H9 (cell line): Measurements from ENCODE around the gene FOXJ3. TPM values are rescaled to one million over a fixed set of nuclear protein-coding genes. Genes with fewer than 3 reads are reported as not detected.

Experiments
- DNase-seq: peaks from one replicate; pipeline ENCODE4 v3.0.0-alpha.2; 2017
- H2AFZ ChIP-seq: one replicate; pipeline ENCODE4 v1.6.1; 2013; ENCODE audit warnings: mild to moderate bottlenecking, low read length, control low read depth, moderate library complexity
- H2AK5ac ChIP-seq: 2 replicates; pipeline ENCODE4 v1.6.1; 2013; ENCODE audit warnings: low read length, control low read depth, mixed read lengths; ENCODE audit not compliant: insufficient read length
- H2BK120ac ChIP-seq: one replicate; pipeline ENCODE4 v1.6.1; 2013; ENCODE audit warnings: low read depth, mild to moderate bottlenecking, low read length, control low read depth, inconsistent platforms; ENCODE audit not compliant: poor library complexity, severe bottlenecking
- H2BK12ac ChIP-seq: 2 replicates; pipeline ENCODE4 v1.6.1; 2013; ENCODE audit warnings: low read length, control low read depth, mixed read lengths, low read depth; ENCODE audit not compliant: insufficient read length
- H2BK15ac ChIP-seq: 2 replicates; pipeline ENCODE4 v1.6.1; 2013; ENCODE audit warnings: low read depth, low read length, control low read depth
- H2BK20ac ChIP-seq: one replicate; pipeline ENCODE4 v1.6.1; 2013; ENCODE audit warnings: low read depth, mild to moderate bottlenecking, low read length, control low read depth, inconsistent platforms; ENCODE audit not compliant: poor library complexity, severe bottlenecking
- H2BK5ac ChIP-seq: 2 replicates; pipeline ENCODE4 v1.6.1; 2013; ENCODE audit warnings: low read length, control low read depth, mixed read lengths; ENCODE audit not compliant: insufficient read length
- H3K14ac ChIP-seq: 2 replicates; pipeline ENCODE4 v1.6.1; 2013; ENCODE audit warnings: low read length, control low read depth; ENCODE audit not compliant: insufficient read depth
- H3K18ac ChIP-seq: 2 replicates; pipeline ENCODE4 v1.6.1; 2013; ENCODE audit warnings: low read depth, mild to moderate bottlenecking, mixed read lengths, low read length, control low read depth; ENCODE audit not compliant: insufficient read length
- H3K23ac ChIP-seq: 2 replicates; pipeline ENCODE4 v1.6.1; 2013; ENCODE audit warnings: low read length, control low read depth, mixed read lengths, low read depth; ENCODE audit not compliant: insufficient read length
- H3K23me2 ChIP-seq: 2 replicates; pipeline ENCODE4 v1.6.1; 2013; ENCODE audit warnings: low read depth, mild to moderate bottlenecking, mixed read lengths, low read length, control low read depth; ENCODE audit not compliant: insufficient read length, poor library complexity, severe bottlenecking
- H3K27ac ChIP-seq: 2 replicates; pipeline ENCODE4 v1.5.1; 2013; ENCODE audit warnings: low read length, control low read depth, mixed read lengths, low read depth; ENCODE audit not compliant: insufficient read length
- H3K27me3 ChIP-seq: 2 replicates; pipeline ENCODE4 v1.6.1; 2013; ENCODE audit warnings: low read length, control low read depth, inconsistent platforms; ENCODE audit not compliant: insufficient read depth
- H3K4ac ChIP-seq: 2 replicates; pipeline ENCODE4 v1.6.1; 2013; ENCODE audit warnings: low read depth, mild to moderate bottlenecking, control low read depth, inconsistent platforms, low read length, moderate library complexity
- H3K4me1 ChIP-seq: 2 replicates; pipeline ENCODE4 v1.6.1; 2013; ENCODE audit warnings: low read length, control low read depth, inconsistent platforms; ENCODE audit not compliant: insufficient read depth
- H3K4me2 ChIP-seq: 2 replicates; pipeline ENCODE4 v1.6.1; 2013; ENCODE audit warnings: low read length, control low read depth, mixed read lengths; ENCODE audit not compliant: insufficient read length, insufficient read depth
- H3K56ac ChIP-seq: 2 replicates; pipeline ENCODE4 v1.6.1; 2013; ENCODE audit warnings: low read depth, mild to moderate bottlenecking, mixed read lengths, low read length, control low read depth; ENCODE audit not compliant: insufficient read length
- H3K79me1 ChIP-seq: 2 replicates; pipeline ENCODE4 v1.6.1; 2013; ENCODE audit warnings: low read depth, mild to moderate bottlenecking, moderate library complexity, low read length, control low read depth, inconsistent platforms; ENCODE audit not compliant: insufficient read depth, poor library complexity, severe bottlenecking
- H3K79me2 ChIP-seq: 2 replicates; pipeline ENCODE4 v1.6.1; 2013; ENCODE audit warnings: low read length, control low read depth, inconsistent platforms; ENCODE audit not compliant: insufficient read depth
- H3K9ac ChIP-seq: 2 replicates; pipeline ENCODE4 v1.6.1; 2013; ENCODE audit warnings: low read length, control low read depth, mixed read lengths; ENCODE audit not compliant: insufficient read length; ENCODE audit errors: extremely low read depth
- H3K9me3 ChIP-seq: one replicate; pipeline ENCODE4 v1.6.1; 2013; ENCODE audit warnings: low read depth, low read length, inconsistent platforms; ENCODE audit not compliant: control insufficient read depth
- H3T11ph ChIP-seq: one replicate; pipeline ENCODE4 v1.6.1; 2013; ENCODE audit warnings: mild to moderate bottlenecking, low read length, control low read depth, inconsistent platforms
- H4K20me1 ChIP-seq: one replicate; pipeline ENCODE4 v1.6.1; 2013; ENCODE audit not compliant: control insufficient read depth, insufficient read length, insufficient read depth
- H4K5ac ChIP-seq: 2 replicates; pipeline ENCODE4 v1.6.1; 2013; ENCODE audit warnings: low read depth, mild to moderate bottlenecking, mixed read lengths, low read length, control low read depth; ENCODE audit not compliant: insufficient read length
- H4K8ac ChIP-seq: replicated peaks from 2 replicates; pipeline ENCODE4 v1.6.1; 2013; ENCODE audit warnings: low read length, control low read depth, mixed read lengths, low read depth; ENCODE audit not compliant: insufficient read length
- H4K91ac ChIP-seq: 2 replicates; pipeline ENCODE4 v1.6.1; 2013; ENCODE audit warnings: low read depth, mild to moderate bottlenecking, moderate library complexity, mixed read lengths, low read length, control low read depth; ENCODE audit not compliant: insufficient read length
- H3K27ac Mint-ChIP-seq, 3 experiments: 2 replicates in 2 of 3; 3 replicates in 1 of 3; pipeline ENCODE4 v1.8.0; 2020 to 2021; ENCODE audit warnings: mixed read lengths in 3 of 3, mild to moderate bottlenecking in 1 of 3, moderate library complexity in 1 of 3
- H3K27me3 Mint-ChIP-seq: 2 replicates; pipeline ENCODE4 v1.8.0; 2021; ENCODE audit warnings: low read depth, mild to moderate bottlenecking, moderate library complexity, mixed read lengths
- H3K36me3 Mint-ChIP-seq, 3 experiments: 2 replicates in 2 of 3; 3 replicates in 1 of 3; pipeline ENCODE4 v1.8.0; 2020 to 2021; ENCODE audit warnings: low read depth in 3 of 3, mixed read lengths in 3 of 3; ENCODE audit not compliant: insufficient read depth in 1 of 3
- H3K4me1 Mint-ChIP-seq, 2 experiments: 2 replicates each; pipeline ENCODE4 v1.8.0; 2020; ENCODE audit warnings: mixed read lengths in 2 of 2
- H3K4me3 Mint-ChIP-seq, 2 experiments: 2 replicates in 1 of 2; 3 replicates in 1 of 2; pipeline ENCODE4 v1.8.0; 2020 to 2021; ENCODE audit warnings: mild to moderate bottlenecking in 2 of 2, mixed read lengths in 2 of 2, moderate library complexity in 1 of 2
- H3K9me3 Mint-ChIP-seq, 2 experiments: 2 replicates in 1 of 2; 3 replicates in 1 of 2; pipeline ENCODE4 v1.8.0; 2020; ENCODE audit warnings: mild to moderate bottlenecking in 2 of 2, mixed read lengths in 2 of 2, moderate library complexity in 1 of 2
- WGBS: extraction: QIAGEN DNeasy Blood & Tissue Kit; methylation state at CpG from one replicate; pipeline ENCODE4 v1.1.7; 2013; ENCODE audit warnings: missing lambda C conversion rate, low lambda C conversion rate, mixed read lengths; ENCODE audit not compliant: insufficient read length; ENCODE audit errors: extremely low coverage; 5-methylcytosine and 5-hydroxymethylcytosine counted together
- total RNA-seq: library from RNA; stranded (reverse); gene quantifications from 2 replicates; pipeline ENCODE4 v1.2.1, GENCODE V29; 2021
- TF ChIP-seq, protein P1 (sequence below): fragments of 200-600 bp; sonication (generic); conservative IDR thresholded peaks from 3 replicates; pipeline ENCODE4 v1.8.0; 2021; ENCODE audit warnings: antibody characterized with exemption, mild to moderate bottlenecking

FOXJ3 gene
- total RNA-seq, 1 experiment from 2014 or later: 49.9 TPM

DNA sequence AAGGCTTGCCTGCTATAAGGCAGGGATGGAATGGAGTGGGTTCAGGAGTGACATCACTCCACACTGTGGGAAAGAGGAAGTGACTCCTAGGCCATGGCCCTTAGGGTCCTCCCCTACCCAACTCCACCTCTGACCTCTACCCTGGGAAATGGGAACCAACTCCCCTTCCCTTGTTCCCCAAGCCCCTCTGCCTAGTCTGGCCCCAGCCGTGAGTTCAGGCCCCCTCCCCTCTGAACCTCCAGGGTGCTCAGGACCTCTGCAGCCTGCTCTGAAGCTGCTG lies 166.7 kb downstream of the FOXJ3 start:
- TF ChIP-seq, protein P1, sequence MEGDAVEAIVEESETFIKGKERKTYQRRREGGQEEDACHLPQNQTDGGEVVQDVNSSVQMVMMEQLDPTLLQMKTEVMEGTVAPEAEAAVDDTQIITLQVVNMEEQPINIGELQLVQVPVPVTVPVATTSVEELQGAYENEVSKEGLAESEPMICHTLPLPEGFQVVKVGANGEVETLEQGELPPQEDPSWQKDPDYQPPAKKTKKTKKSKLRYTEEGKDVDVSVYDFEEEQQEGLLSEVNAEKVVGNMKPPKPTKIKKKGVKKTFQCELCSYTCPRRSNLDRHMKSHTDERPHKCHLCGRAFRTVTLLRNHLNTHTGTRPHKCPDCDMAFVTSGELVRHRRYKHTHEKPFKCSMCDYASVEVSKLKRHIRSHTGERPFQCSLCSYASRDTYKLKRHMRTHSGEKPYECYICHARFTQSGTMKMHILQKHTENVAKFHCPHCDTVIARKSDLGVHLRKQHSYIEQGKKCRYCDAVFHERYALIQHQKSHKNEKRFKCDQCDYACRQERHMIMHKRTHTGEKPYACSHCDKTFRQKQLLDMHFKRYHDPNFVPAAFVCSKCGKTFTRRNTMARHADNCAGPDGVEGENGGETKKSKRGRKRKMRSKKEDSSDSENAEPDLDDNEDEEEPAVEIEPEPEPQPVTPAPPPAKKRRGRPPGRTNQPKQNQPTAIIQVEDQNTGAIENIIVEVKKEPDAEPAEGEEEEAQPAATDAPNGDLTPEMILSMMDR: no peak
- peaks cover 12 to 15% of the 10 kb centered on the region in 2 experiments for H3K4me1 Mint-ChIP-seq
- WGBS: no CpG with 5 or more reads among the region's 1 CpG

More for the DNA sequence above, 166.7 kb downstream of the FOXJ3 start:
- no peak overlapping the region for H2AFZ ChIP-seq
- no peak overlapping the region for H3K27ac ChIP-seq
- no peak overlapping the region for H3K23ac ChIP-seq
- H3K56ac ChIP-seq: no peak overlapping the region
- no peak overlapping the region for H3K4me2 ChIP-seq
- Mint-ChIP-seq H3K27ac (peak overlapping the region in 1 of 3 experiments; percentile 23; a peak in 1 of 7 replicates), H3K4me3 (no peak overlapping the region), H3K36me3 (no peaks in the 10 kb centered on the region), H3K9me3 (no peaks in the 10 kb centered on the region; a peak in 2 of 5 replicates), H3K27me3 (no peaks in the 10 kb centered on the region)
- H3T11ph ChIP-seq: no peak overlapping the region
- no peak for DNase-seq
- H2BK15ac ChIP-seq: no peak overlapping the region
- H4K5ac ChIP-seq: no peak overlapping the region
- H2BK20ac ChIP-seq: no peak overlapping the region
- no peak overlapping the region for H2AK5ac ChIP-seq
- H3K23me2 ChIP-seq: no peaks in the 10 kb centered on the region
- H3K79me2 ChIP-seq: no peaks in the 10 kb centered on the region
- no peak overlapping the region for H3K9ac ChIP-seq
- no peak overlapping the region for H2BK12ac ChIP-seq
- no peaks in the 10 kb centered on the region for H4K20me1 ChIP-seq
- H3K9me3 ChIP-seq: no peaks in the 10 kb centered on the region
- H3K4ac ChIP-seq: no peak overlapping the region
- no peak overlapping the region for H2BK120ac ChIP-seq
- H4K8ac ChIP-seq: no peak overlapping the region
- no peaks in the 10 kb centered on the region for H3K27me3 ChIP-seq
- no peak overlapping the region for H3K18ac ChIP-seq
- H3K4me1 ChIP-seq: no peaks in the 10 kb centered on the region; the same call in 1 of the 2 replicates
- no peak overlapping the region for H2BK5ac ChIP-seq
- no peak overlapping the region; the same call in 1 of the 2 replicates for H3K14ac ChIP-seq
- no peaks in the 10 kb centered on the region for H3K79me1 ChIP-seq
- H4K91ac ChIP-seq: no peak overlapping the region
